OCI-LY1 (cell line): ENCODE measurements around the gene TRPM3.

ENCODE experiments used
- H2AFZ ChIP-seq: fragments of 200-600 bp; sonication (generic), shearing (Covaris generic); 2 replicates; pipeline ENCODE4 v1.6.0; 2014; ENCODE audit warnings: antibody characterized with exemption, mild to moderate bottlenecking, low read length
- H3F3A ChIP-seq: fragments of 200-600 bp; sonication (generic), shearing (Covaris generic); 2 replicates; pipeline ENCODE4 v1.6.0; 2014; ENCODE audit warnings: mild to moderate bottlenecking, antibody characterized with exemption, low read length, moderate library complexity; ENCODE audit not compliant: insufficient read depth
- H3K27ac ChIP-seq: fragments of 200-600 bp; sonication (generic); 2 replicates; pipeline ENCODE4 v1.5.1; 2014; ENCODE audit warnings: low read length, mixed run types, mild to moderate bottlenecking, low read depth; ENCODE audit not compliant: poor library complexity, severe bottlenecking
- H3K27me3 ChIP-seq: fragments of 200-600 bp; sonication (generic); 2 replicates; pipeline ENCODE4 v1.6.0; 2014; ENCODE audit warnings: antibody characterized with exemption, mild to moderate bottlenecking, low read length, moderate library complexity; ENCODE audit not compliant: insufficient read depth
- H3K36me3 ChIP-seq: fragments of 200-600 bp; sonication (generic); 2 replicates; pipeline ENCODE4 v1.6.1; 2014; ENCODE audit warnings: mild to moderate bottlenecking, antibody characterized with exemption, low read length, moderate library complexity, mixed read lengths; ENCODE audit not compliant: insufficient read depth
- H3K4me1 ChIP-seq: fragments of 200-600 bp; sonication (generic); 2 replicates; pipeline ENCODE4 v1.5.1; 2014; ENCODE audit warnings: mild to moderate bottlenecking, low read length, moderate library complexity; ENCODE audit not compliant: insufficient read depth, severe bottlenecking
- H3K4me2 ChIP-seq: fragments of 200-600 bp; sonication (generic), shearing (Covaris generic); 2 replicates; pipeline ENCODE4 v1.6.1; 2014; ENCODE audit warnings: low read length
- H3K4me3 ChIP-seq: fragments of 200-600 bp; sonication (generic); 2 replicates; pipeline ENCODE4 v1.5.1; 2014; ENCODE audit warnings: low read length, low read depth, mild to moderate bottlenecking, mixed read lengths; ENCODE audit not compliant: poor library complexity, severe bottlenecking
- H3K79me2 ChIP-seq: fragments of 200-600 bp; shearing (Covaris generic); 2 replicates; pipeline ENCODE4 v1.6.1; 2016; ENCODE audit warnings: mixed run types, low read length, mixed read lengths; ENCODE audit not compliant: insufficient read depth
- H3K9ac ChIP-seq: fragments of 200-600 bp; sonication (generic), shearing (Covaris generic); 2 replicates; pipeline ENCODE4 v1.6.1; 2014; ENCODE audit warnings: mild to moderate bottlenecking, low read length, mixed read lengths
- H3K9me2 ChIP-seq: fragments of 200-600 bp; sonication (generic), shearing (Covaris generic); 2 replicates; pipeline ENCODE4 v1.6.1; 2014; ENCODE audit warnings: low read depth, mild to moderate bottlenecking, low read length, mixed read lengths
- H3K9me3 ChIP-seq: fragments of 200-600 bp; shearing (Covaris generic); 2 replicates; pipeline ENCODE4 v1.6.1; 2014; ENCODE audit warnings: low read length, mixed read lengths
- H4K20me1 ChIP-seq: fragments of 200-600 bp; sonication (generic), shearing (Covaris generic); 2 replicates; pipeline ENCODE4 v1.6.0; 2016; ENCODE audit warnings: mild to moderate bottlenecking, low read length; ENCODE audit not compliant: insufficient read depth
- CTCF ChIP-seq: fragments of 200-600 bp; sonication (generic), shearing (Covaris generic); IDR thresholded peaks from 2 replicates; pipeline ENCODE4 v1.5.1; 2017; ENCODE audit warnings: mild to moderate bottlenecking, antibody characterized with exemption, low read length, moderate library complexity, mixed read lengths
- EZH2 ChIP-seq: fragments of 200-600 bp; sonication (generic), shearing (Covaris generic); IDR thresholded peaks from 2 replicates; pipeline ENCODE4 v1.8.0; 2017; ENCODE audit warnings: borderline replicate concordance, mixed run types, mild to moderate bottlenecking, antibody characterized with exemption, low read length, moderate library complexity, mixed read lengths

Gene TRPM3

GRCh38 chr9:70590315-70590677 lies 531.1 kb downstream of the TRPM3 start:
- Histone ChIP-seq H3K4me1 (no peaks in the 10 kb centered on the region), H3K27ac (no peak overlapping the region), H3K36me3 (no peaks in the 10 kb centered on the region), H3K27me3 (no peaks in the 10 kb centered on the region), H3K4me2 (no peak overlapping the region), H2AFZ (no peak overlapping the region), H3K79me2 (no peaks in the 10 kb centered on the region), H3F3A (no peaks in the 10 kb centered on the region), H3K9me3 (no peaks in the 10 kb centered on the region), H3K9ac (no peak overlapping the region), H3K4me3 (no peak overlapping the region), H4K20me1 (no peaks in the 10 kb centered on the region), H3K9me2 (no peaks in the 10 kb centered on the region)
- no peak for TF ChIP-seq EZH2
- no peak for TF ChIP-seq CTCF

GRCh38 chr9:70589571-70590314 lies 531.7 kb downstream of the TRPM3 start:
- Histone ChIP-seq H3K4me1 (no peaks in the 10 kb centered on the region), H4K20me1 (no peaks in the 10 kb centered on the region), H3K36me3 (no peaks in the 10 kb centered on the region), H2AFZ (no peak overlapping the region), H3K27me3 (no peaks in the 10 kb centered on the region), H3K9ac (no peak overlapping the region), H3K9me2 (no peaks in the 10 kb centered on the region), H3F3A (no peaks in the 10 kb centered on the region), H3K4me3 (no peak overlapping the region), H3K9me3 (no peaks in the 10 kb centered on the region), H3K4me2 (no peak overlapping the region), H3K79me2 (no peaks in the 10 kb centered on the region), H3K27ac (no peak overlapping the region)
- TF ChIP-seq CTCF (no peak), EZH2 (no peak)

GRCh38 chr9:70588999-70589398 lies 532.4 kb downstream of the TRPM3 start:
- Histone ChIP-seq H3F3A (no peaks in the 10 kb centered on the region), H3K9me2 (no peaks in the 10 kb centered on the region), H3K4me3 (no peak overlapping the region), H3K27me3 (no peaks in the 10 kb centered on the region), H3K4me2 (no peak overlapping the region), H3K27ac (no peak overlapping the region), H3K4me1 (no peaks in the 10 kb centered on the region), H3K79me2 (no peaks in the 10 kb centered on the region), H3K9me3 (no peaks in the 10 kb centered on the region), H4K20me1 (no peaks in the 10 kb centered on the region), H3K9ac (no peak overlapping the region), H2AFZ (no peak overlapping the region), H3K36me3 (no peaks in the 10 kb centered on the region)
- TF ChIP-seq EZH2 = no peak

- TF ChIP-seq EZH2 = no peak
- TF ChIP-seq CTCF = no peak
Measured at GRCh38 chr9:70588381-70588780, 533.0 kb downstream of the TRPM3 start.

More at GRCh38 chr9:70588381-70588780, 533.0 kb downstream of the TRPM3 start:
- Histone ChIP-seq H3K4me3 (no peak overlapping the region), H3K4me2 (no peak overlapping the region), H3F3A (no peaks in the 10 kb centered on the region), H3K79me2 (no peaks in the 10 kb centered on the region), H3K27ac (no peak overlapping the region), H3K9ac (no peak overlapping the region), H3K36me3 (no peaks in the 10 kb centered on the region), H3K9me2 (no peaks in the 10 kb centered on the region), H3K4me1 (no peaks in the 10 kb centered on the region), H4K20me1 (no peaks in the 10 kb centered on the region), H2AFZ (no peak overlapping the region), H3K27me3 (no peaks in the 10 kb centered on the region), H3K9me3 (no peaks in the 10 kb centered on the region)
